ENCODE measurements around the gene SLCO2A1.
"Not testable (repeated sequence)": the region's sequence is repeated elsewhere in the genome, so short reads cannot be mapped to it uniquely, and the experiment has no call there.

SLCO2A1 gene

DNA sequence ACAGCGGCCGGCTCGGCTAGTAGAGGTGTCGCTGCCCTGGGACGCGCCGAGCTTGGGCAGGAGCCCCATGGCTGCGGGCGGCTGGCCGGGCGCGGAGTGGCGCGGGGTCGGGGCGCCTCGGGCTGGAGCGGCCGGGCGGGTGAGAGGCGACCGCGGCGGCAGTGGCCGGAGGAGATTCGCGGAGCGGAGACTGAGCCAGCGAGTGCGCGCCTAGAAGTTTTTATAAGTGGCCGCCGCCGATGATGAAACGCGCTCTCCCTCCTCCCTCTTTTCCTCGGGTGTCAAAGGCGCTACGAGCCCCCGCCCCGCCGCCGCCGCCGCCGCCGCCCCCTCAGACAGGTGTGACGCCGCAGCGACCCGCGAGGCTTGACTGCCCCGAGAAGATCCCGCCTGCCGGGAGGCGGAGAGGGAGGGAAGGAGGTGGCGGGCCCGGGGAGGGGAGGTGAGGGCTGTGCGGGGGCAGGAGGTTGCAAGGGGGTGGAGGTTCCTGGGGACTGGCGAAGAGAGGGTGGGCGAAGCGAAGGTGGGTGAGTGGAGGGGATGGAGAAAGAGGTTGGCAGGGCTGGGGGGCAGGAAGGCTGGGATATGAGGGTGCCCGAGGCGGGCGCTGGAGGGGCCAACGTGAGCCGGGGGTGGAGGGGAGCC is at the start of gene SLCO2A1:
Gene SLCO2A1, minus strand, starts transcription at position 192 of the 645 bp plus-strand sequence. Its CDS starts 123 bp downstream, at position 69.
- peak; percentile 65 for DNase-seq

DNA sequence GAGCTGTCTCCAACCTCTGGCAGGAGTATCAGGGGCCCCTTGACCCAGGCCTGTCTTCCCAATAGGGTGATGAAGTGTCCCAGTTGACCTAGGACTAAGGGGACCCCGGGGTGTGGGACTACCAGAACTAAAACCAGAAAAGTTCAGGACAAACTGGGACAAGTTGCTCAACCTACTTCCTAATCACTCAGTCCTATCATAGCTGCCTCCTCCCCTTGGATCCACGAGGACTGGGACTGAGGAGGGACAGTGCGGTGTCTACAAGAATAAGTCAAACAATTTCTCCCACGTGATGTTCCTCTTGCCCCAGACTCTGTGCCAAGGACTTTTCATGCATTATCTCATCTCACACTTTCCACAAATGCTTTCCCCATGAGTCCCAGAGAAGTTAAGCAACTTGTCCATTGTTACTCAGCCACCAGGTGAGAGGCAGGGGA is 49.4 kb upstream of the SLCO2A1 start:
- no peak for DNase-seq

DNA sequence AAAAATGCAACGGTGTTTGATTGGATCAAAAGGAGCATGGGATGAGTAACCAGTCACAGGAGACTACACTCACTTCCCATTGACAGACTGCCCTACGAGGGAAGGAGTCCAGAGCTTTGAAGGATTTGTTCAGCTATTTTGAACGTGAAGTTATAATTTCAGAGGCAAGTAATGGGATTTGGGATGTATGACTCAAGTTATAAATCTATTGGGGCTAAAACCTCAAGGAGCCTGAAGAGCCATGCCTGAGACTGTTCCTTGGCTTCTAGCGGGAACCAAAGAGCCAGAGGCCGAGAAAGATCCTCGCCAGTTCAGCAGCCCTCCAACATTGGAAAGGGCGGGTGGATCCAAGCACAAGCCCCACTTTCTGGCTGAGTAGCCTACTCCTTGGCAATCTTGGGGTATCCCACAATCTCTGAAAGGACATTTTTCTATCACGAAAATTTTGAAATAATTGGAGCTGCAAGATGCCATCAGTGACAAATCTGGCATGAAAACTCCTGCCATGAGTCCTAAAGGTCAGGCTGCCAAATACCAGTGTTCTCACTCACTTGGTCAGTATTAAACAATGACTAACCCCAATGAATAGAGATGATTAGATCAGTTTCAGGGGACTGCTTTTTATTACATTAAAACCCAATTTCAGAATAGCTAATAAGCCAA is 48.6 kb upstream of the SLCO2A1 start:
- DNase-seq: no peak

- DNase-seq: no peak
Observed at GRCh38 chr3:134077649-134078161, 48.0 kb upstream of the SLCO2A1 start.

DNA sequence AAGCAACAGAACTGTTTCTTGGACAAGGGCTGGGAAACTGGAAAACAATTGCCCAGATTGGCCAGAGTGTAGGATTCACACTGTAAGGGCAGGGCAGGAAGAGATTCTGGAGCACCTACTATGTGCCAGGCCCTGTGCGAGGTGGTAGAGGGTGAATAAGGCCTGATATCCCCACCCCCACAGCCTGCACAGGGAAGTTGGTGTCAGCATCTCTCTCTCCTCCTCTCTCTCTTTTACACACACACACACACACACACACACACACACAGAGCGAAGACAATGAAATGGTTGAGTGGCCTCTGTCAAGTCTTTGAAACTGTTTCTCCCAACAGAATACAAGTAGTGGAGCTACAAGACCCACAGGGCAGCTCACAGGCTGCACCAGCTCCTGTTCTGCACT is 47.1 kb upstream of the SLCO2A1 start:
- no peak for DNase-seq

DNA sequence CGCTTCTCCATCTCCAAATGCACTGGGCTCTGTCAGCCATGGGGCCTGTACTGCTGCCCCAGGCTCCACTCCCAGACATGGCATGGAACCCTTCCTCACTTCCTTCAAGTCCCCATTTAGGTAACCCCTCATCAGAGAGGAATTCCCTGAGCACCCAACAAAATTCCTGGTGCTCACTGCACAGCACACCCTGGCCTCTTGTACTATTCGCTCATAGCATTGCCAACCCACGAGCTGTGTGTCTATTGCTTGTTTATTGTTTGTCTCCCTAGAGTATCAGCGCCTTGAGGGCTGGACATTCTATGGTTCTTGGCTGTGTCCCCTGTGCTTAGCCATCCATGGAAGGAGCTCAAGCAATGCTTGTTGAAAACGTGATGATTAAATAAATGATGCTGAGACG is 46.1 kb upstream of the SLCO2A1 start:
- no peak for DNase-seq

DNA sequence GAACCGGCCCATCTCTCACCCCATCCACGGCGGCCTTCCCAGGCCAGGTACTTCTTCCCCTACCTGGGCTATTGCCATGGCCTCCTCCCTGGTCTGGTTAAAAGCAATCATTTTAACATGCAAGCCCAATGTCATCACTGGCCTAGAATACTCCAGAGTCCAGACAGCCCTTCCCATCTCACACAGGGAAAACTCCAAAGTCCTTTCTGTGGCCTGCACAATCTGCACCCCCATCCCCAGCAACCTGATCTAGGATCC is 45.8 kb upstream of the SLCO2A1 start:
- no peak for DNase-seq

DNA sequence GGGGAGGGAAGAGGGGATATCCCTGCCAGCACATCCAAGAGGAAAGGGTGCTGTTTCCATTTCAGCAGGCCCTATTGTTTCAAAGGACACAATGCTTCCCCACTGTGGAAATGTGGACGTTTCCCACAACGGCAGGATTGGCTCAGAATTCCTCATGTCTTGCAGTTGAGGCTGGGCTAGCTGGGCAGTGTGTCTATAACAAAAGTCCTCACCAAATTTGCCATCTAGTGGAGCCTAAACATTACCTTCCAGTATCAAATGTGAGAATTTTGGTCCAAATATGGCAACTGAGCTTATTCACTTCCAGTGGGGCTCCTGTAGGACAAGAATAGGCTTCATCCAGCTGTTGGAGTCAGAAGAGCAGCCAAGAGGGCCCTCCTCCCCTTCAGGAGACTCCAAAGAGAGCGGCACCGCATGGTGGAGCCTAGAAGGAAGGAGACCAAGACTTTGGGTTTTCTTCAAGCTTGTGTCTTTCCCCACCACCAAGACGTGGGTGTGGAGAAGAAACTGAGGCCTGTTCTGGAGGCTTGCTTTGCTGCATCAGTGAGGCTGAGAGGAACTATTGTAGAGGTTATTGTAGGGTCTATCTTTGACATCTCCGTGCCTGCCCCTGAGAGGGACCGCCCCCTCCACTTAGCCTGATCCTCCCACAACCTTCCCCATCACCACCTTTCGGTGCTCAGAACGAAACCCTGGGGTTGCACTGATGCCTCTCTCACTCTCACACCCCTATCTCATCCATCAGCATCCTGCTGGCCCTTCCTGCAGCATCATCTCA is 45.3 kb upstream of the SLCO2A1 start:
- DNase-seq: no peak

- no peak for DNase-seq
Observed at GRCh38 chr3:134074001-134074789, 44.5 kb upstream of the SLCO2A1 start.

DNA sequence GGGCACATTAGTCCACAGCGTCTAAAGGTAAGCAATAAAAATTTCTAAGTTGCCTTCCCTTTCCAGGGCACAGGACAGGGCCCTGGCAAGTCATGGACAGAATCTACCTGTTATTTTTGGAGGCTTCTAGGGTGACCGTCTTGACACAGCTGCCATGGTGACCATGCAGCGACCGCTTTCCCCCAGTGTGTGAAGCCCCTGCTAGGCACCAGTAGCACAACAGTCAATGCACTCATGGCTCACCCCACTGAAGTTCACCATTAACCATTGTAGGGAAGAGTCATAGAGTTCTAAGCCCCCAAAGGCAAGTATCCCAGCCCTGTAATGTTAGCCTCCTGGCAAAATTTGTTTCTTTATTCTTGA is 43.8 kb upstream of the SLCO2A1 start:
- no peak for DNase-seq

DNA sequence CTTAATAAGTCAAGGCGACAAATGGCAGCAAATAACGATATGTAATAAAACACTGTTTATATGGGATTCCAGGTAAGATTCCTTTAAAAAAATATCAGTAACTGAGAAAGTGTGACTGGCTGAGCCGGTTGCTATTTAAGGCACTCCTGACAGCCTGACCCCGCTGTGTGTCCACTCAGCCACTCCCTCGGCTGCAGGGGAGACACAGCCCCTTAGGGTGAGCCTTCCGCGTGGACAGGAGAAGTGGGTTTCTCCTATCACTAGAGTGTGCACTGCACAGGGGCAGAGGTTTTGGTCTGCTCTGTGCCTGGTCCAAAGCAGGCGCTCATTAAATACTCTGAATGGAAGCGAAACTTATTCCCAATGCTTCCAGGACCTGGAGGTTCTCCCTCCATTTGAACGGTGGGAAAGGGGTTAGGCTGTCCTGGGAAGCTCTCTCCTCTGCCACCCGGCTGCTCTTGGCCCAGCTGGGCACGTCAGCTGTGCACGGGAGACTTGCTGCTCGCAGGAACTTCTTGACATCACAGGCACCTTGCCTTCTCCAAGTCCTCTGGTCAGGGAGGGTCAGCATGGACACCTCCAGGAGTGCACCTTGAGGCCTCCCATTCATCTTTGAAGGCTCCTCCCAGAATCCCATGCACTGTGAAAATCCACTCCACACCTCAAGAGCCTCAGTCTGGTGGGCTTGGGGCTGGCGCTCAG is 43.3 kb upstream of the SLCO2A1 start:
- DNase-seq: no peak

- not testable (repeated sequence) for DNase-seq
Observed at GRCh38 chr3:134070281-134070680, 40.6 kb upstream of the SLCO2A1 start.

DNA sequence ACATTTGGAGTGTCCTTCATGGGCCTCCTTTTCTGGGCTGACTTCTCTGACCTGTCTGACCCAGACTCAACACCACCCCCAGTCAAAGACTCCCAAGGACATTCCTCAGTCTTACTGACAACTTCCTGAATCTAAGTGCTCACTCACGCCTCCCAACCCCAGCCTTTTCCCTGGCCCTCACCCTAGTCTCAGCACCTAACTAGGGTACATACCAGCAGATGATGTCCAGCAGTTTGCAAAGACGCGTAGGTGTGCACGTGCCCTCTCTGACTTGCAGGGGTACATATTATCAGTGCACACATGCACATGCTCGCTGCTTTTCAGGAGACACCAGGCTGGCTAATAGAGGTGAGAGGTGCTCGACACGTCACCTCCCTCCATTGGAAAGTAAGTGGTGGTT is 38.7 kb upstream of the SLCO2A1 start:
- no peak for DNase-seq

GRCh38 chr3:134067531-134068161 is 37.9 kb upstream of the SLCO2A1 start:
- no peak for DNase-seq

- no peak for DNase-seq
Observed at GRCh38 chr3:134066651-134067530, 37.2 kb upstream of the SLCO2A1 start.

- no peak for DNase-seq
Observed at GRCh38 chr3:134066158-134066541, 36.4 kb upstream of the SLCO2A1 start.

- no peak for DNase-seq
Observed at GRCh38 chr3:134065252-134066157, 35.8 kb upstream of the SLCO2A1 start.

DNA sequence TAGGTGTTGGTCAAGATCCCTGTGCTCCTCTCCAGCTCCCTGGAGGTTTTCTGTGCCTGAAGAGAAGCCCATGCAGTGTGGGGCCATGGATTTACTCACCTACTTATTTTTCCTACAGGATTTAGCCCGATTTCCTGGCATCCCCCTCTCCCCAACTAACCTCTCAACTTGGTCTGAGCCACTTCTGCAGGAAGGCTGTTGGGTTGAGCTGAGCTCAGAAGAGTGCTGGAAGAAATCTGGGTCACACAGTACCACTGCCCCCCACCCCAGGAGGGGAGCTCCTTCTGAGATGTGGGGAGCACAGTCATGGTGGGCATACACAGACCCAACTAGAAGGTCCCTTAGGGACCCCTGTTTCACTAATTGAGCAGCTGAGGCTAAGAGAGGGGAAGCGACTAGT is 34.4 kb upstream of the SLCO2A1 start:
- DNase-seq: no peak

DNA sequence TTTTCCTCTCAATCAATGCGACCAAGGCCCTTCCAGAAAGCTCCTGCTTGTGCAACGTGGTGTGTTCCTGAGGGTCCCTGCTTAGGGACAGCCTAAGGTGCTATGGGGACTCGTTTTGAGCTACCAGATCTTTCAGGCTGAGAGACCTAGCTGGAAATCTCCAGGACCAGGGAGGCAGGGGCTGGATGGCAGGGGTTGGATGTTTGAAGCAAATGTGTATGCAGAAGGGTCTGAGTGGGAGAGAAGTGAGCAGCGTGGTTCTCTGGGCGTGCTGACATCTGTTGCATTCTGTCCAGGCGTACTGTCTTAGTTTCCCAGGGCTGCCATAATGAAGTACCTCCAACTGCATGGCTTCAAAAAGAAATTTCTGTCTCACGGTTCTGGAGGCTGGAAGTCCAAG is 31.7 kb upstream of the SLCO2A1 start:
- DNase-seq: no peak

All from DMS53 (cell line).